Measurements from ENCODE around the gene DGKA.
"Not testable (repeated sequence)": the region's sequence is repeated elsewhere in the genome, so short reads cannot be mapped to it uniquely, and the experiment has no call there.

DGKA gene

DNA sequence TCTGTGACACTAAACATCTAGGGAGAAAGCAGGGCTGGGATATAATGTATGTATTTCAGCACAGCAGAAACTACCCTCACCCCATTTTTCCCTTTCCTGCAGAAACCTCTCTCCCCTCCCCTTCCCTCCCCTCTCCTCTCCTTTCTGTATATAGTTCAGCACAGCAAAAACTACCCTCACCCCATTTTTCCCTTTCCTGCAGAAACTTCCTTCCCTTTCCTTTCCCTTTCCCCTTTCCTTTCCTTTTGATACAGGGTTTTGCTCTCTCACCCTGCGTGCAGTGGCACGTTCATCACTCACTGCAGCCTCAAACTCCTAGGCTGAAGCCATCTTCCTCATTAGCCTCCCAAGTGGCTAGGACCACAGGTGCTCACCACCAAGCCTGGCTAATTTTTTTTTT, 32.8 kb downstream of the DGKA start:
- DNase-seq (ENCODE audit: low read depth, low spot score), result no peak
- no peak overlapping the region for H3K4me3 ChIP-seq (ENCODE audit: low read length)

DNA sequence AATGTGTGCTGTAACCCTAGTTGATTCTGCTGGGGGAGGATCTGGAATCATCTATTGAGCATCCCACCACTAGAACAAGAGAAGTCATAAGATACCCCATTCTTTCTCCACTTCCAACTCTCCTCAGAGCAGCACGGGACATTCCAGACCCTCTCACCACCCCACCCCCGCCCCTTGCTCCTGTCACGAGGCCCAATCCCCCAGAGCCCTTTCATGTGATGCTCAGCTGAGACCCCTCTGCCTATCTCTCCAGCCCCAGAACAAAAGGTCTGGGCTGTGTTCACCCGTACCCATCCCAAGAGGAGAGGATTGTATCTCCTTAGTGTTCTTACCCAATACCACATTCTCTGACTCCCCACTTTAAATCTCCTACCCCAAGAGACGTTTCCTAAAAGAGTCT, 34.3 kb downstream of the DGKA start:
- no peak for DNase-seq (ENCODE audit: low read depth, low spot score)
- no peak overlapping the region for H3K4me3 ChIP-seq (ENCODE audit: low read length)

DNA sequence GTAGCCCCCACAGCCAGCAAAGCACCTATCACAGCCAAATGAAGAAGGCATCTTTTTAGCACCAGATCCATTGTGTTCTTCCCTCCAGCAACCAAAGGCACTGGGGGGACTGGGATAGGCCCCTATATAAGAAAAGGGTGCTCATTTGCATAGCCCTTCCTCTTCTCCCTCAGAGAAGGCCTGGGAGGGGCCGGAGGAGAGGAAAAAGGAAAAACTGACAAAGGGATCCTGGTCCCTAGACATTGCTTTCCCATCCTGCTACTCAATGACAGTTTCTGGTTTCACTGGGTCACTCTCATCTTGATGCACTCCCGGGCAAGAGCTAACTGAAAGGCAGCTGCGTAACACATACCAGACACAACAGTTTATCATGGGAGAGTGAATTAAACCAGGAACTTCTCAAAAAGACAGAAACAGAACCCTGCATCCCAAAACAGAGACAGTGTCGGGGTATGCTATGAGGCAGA, 35.0 kb downstream of the DGKA start, which contains the start of gene PMEL:
Gene PMEL (minus strand): TSS at position 102 of the 467 bp plus-strand sequence. CDS start 31 bp downstream, at position 71.
- no peak for DNase-seq (ENCODE audit: low read depth, low spot score)
- H3K4me3 ChIP-seq (ENCODE audit: low read length), result peak within 1 kb of the TSS; percentile 94

DNA sequence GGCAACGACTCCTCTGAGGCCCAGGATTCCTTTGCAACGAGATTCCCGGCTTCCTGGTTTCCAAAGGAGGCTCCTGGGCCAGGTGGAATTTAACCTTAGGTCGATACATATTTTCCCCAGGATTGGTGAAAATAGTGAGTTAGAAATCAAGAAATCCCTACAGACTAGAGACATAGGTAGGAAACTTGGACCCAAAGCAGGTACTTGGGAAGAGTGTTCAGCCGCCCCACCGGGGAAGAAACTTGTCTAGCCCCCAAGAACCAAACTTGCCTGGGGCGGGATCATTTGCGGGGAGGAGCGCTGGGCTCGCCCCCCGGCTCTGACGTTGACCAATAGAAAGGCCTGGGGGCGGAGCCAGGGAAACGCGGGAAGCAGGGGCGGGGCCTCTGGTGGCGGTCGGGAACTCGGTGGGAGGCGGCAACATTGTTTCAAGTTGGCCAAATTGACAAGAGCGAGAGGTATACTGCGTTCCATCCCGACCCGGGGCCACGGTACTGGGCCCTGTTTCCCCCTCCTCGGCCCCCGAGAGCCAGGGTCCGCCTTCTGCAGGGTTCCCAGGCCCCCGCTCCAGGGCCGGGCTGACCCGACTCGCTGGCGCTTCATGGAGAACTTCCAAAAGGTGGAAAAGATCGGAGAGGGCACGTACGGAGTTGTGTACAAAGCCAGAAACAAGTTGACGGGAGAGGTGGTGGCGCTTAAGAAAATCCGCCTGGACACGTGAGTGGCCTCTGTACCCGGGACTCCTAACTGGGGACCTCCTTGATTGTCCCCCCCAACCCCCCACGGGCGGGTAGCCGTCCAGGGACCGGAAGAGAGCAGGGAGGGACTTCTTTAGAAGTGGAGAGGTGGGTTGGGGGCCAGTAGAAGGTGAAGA, 35.7 kb downstream of the DGKA start, which contains the start of gene CDK2:
Gene CDK2 (plus strand): TSS at position 423 of the 874 bp plus-strand sequence. CDS start 179 bp downstream, at position 602.
- peak within 1 kb of the TSS; percentile 94 for H3K4me3 ChIP-seq (ENCODE audit: low read length)
- peak; percentile 84 for DNase-seq (ENCODE audit: low read depth, low spot score)

DNA sequence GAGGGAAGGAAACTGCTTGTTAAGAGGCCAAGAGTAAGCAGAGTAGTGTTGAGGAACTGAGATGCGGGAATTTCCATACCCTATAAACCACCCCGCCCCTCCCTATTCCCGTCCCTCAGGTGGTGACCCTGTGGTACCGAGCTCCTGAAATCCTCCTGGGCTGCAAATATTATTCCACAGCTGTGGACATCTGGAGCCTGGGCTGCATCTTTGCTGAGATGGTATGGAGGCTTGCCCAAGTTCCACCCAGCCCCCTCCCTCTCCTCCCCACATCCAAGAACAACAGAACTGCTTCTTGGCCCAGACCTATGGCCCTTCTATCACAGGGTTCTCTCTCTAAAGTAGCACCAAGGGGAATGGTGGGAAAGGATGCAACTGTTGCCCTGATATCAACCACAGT, 38.4 kb downstream of the DGKA start:
- H3K4me3 ChIP-seq (ENCODE audit: low read length), result no peak overlapping the region
- no peak for DNase-seq (ENCODE audit: low read depth, low spot score)

DNA sequence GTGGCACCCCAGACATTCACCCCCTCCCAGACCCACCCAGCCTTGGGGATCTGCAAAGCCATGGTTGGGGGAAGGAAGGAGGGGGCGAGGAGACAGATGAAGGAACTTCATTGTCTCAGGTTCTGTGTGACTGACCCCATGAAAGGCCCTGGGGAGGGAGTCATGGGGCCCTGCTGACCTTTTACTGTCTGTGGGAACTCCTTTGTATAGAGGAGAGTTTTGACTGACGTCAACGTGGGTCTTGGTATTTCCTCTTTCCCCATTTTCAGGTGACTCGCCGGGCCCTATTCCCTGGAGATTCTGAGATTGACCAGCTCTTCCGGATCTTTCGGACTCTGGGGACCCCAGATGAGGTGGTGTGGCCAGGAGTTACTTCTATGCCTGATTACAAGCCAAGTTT, 39.8 kb downstream of the DGKA start:
- no peak overlapping the region for H3K4me3 ChIP-seq (ENCODE audit: low read length)
- no peak for DNase-seq (ENCODE audit: low read depth, low spot score)

DNA sequence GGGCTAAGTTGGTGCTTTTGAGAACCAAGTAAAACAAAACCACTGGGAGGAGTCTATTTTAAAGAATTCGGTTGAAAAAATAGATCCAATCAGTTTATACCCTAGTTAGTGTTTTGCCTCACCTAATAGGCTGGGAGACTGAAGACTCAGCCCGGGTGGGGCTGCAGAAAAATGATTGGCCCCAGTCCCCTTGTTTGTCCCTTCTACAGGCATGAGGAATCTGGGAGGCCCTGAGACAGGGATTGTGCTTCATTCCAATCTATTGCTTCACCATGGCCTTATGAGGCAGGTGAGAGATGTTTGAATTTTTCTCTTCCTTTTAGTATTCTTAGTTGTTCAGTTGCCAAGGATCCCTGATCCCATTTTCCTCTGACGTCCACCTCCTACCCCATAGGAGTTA, 41.1 kb downstream of the DGKA start:
- no peak overlapping the region for H3K4me3 ChIP-seq (ENCODE audit: low read length)
- no peak for DNase-seq (ENCODE audit: low read depth, low spot score)

DNA sequence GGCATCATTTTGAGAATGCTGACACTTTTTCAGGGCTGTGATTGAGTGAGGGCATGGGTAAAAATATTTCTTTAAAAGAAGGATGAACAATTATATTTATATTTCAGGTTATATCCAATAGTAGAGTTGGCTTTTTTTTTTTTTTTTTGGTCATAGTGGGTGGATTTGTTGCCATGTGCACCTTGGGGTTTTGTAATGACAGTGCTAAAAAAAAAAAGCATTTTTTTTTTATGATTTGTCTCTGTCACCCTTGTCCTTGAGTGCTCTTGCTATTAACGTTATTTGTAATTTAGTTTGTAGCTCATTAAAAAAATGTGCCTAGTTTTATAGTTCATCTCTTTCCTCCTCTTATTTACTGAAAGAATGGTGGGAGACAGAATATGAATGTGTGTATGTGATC, 41.5 kb downstream of the DGKA start:
- peak overlapping the region; percentile 56 for H3K4me3 ChIP-seq (ENCODE audit: low read length)
- DNase-seq (ENCODE audit: low read depth, low spot score), result no peak

DNA sequence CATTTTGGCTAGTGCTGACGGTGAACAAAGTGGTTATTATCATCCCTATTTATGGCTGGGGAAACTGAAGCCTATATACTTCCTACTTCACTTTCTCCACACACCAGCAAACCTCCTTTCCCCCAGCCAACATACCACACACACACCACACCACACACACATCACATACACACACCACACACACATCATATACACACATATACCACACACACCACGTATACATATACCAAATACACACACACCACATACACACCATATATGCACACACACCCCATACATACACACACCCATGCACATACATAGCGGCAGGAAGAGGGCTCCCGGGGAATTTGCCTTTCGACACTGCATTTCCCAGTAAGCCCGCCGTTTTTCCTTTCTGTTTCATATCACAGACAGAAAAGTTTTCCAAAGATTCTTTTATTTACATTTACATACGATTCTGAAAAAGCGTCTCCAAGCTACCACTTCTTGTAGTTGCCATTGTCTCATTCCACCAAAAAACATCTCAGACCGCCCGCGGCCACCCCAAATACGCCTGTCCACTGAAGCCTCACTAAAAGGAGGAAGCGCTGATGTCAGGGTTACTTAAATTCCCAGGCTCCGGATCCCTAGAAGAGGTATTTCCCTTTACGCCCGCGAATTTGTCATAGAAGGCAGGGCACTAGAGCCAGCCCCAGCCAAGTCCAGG, 42.1 kb downstream of the DGKA start:
- DNase-seq (ENCODE audit: low read depth, low spot score), result no peak
- H3K4me3 ChIP-seq (ENCODE audit: low read length), result peak overlapping the region; percentile 56

DNA sequence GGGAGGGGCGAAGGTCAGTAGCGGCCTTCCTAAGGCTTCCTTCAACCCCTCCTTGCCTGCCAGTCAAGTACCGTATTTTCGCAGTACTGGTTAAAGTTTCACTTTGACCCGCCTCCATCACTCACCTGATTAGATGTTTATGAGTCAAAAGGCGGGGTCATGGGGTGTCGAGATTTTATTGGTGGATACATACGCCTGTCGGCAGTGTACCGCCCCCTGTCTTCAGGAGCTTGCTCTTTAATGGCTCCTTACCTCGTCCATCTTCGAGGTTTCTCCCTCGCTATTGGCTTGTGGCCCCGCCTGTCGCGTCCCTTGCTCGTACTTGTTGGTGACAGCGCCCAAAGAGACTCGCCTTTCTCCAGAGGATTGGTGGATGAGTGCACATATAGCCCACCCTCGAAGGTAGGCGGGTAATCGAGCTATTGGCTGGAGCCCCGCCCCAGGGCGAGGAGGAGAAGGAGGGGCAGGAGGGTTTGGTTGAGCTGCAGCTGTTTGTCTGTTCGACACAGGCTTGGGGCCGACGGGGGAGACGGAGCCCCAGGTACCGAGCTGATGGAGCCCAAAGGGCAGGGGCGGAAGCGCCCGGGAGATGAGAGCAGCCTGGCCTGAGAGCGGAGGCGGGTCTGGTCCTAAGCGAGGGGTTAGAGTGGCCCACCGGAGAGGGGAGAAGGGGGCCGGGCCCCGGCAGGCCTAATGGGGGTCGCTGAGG, 42.8 kb downstream of the DGKA start, which contains the start of gene RAB5B:
Gene RAB5B (plus strand): TSS at position 480 of the 709 bp plus-strand sequence. CDS start 12,883 bp downstream, outside the sequence.
- DNase-seq (ENCODE audit: low read depth, low spot score), result peak; percentile 100
- peak within 1 kb of the TSS; percentile 83 for H3K4me3 ChIP-seq (ENCODE audit: low read length)

DNA sequence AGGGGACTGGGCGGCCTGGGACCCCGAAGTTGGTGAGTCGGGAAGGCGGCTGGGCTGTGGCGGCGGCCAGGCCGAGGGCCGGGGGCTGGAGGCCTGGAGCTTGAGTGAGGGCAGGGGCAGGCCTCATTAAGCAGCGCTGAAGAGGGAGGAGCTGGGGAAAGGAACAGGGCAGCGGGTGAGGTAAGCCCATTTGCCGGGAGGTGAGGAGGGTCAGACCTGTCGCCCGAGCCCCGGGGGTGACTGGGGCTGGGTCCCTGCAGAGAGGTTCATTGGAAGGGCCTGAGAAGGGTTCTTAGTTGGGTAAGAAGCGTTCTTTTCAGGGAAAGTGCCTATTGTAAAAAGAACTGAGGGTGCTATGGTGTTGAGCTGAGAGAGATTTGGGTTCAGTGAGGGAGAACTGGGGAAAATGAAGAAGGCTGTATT, 43.4 kb downstream of the DGKA start:
- DNase-seq (ENCODE audit: low read depth, low spot score), result no peak
- H3K4me3 ChIP-seq (ENCODE audit: low read length), result peak overlapping the region; percentile 83

DNA sequence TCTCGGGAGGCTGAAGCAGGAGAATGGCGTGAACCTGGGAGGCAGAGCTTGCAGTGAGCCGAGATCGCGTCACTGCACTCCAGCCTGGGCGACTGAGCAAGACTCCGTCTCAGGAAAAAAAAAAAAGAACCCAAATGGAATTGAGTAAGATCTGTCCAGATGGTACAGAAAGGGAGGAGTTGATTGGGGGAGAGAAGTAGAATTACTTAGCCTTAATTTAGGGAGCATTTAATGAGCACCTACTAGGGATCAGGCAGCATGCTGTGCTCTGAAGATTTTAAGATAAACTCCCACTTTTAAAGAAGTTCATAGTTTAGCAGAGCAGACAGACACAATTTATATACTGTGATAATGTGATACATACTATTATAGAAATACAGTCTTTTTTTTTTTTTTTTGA, 47.4 kb downstream of the DGKA start:
- H3K4me3 ChIP-seq (ENCODE audit: low read length), result no peak overlapping the region
- DNase-seq (ENCODE audit: low read depth, low spot score), result no peak

DNA sequence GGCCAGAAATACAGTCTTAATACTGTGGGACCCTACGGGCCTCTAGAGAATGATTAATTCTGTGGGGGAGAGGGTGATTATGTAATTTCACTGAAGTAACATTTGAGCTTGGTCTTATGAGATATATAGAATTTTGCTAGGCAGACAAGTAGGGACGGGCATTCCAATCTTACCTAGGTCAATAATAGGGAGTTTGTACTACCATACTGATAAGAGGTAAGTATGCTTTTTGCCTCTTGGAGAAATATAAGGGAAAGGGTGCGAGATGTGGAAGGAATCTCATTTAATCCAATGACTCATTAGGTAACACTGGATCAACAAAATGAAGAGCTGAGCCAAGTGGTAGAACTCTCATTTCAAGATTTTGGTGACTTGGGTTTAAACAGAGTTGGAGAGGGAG, 48.1 kb downstream of the DGKA start:
- no peak overlapping the region for H3K4me3 ChIP-seq (ENCODE audit: low read length)
- no peak for DNase-seq (ENCODE audit: low read depth, low spot score)

DNA sequence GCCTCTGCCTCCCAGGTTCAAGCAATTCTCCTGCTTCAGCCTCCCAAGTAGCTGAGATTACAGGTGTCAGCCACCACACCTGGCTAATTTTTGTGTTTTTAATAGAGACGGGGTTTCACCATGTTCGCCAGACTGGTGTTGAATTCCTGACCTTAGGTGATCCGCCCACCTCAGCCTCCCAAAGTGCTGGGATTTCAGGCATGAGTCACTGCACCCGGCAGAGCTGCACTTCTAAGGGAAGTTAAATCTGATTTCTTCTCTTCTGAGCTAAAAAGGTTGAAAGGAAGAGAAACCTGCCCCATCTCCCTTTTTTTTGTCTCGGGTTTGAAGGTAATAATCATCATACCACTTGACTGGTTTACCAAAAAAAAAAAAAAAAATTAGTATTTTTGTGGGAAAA, 50.9 kb downstream of the DGKA start:
- not testable (repeated sequence) for DNase-seq (ENCODE audit: low read depth, low spot score); H3K4me3 ChIP-seq (ENCODE audit: low read length)

DNA sequence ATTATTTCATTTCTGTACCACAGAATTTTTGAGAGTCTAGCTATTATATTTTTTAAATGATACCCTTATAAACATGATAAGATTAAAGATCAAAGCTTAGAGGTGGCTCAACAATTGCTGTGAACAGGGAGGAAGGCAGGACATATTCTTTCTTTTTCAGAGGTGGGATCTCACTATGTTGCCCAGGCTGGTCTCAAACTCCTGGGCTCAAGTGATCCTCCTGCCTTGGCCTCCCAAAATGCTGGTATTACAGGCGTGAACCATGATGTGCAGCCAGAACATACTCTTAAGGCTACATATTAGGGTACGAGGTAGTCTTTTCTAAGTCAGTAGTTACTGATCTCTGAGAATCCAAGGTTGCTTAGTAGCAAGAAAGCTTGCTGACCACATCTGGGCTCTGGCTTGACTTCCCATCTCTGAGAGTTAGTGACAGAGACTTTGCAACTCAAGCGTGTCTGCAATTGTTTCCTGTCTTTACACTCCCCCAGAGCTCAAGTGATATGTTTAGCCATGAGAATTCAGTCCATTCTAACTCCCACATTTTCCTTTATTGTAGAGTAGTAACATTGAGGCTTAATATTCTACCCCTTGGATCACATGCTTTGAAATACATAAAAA, 51.5 kb downstream of the DGKA start:
- DNase-seq (ENCODE audit: low read depth, low spot score), result no peak
- no peak overlapping the region for H3K4me3 ChIP-seq (ENCODE audit: low read length)

DNA sequence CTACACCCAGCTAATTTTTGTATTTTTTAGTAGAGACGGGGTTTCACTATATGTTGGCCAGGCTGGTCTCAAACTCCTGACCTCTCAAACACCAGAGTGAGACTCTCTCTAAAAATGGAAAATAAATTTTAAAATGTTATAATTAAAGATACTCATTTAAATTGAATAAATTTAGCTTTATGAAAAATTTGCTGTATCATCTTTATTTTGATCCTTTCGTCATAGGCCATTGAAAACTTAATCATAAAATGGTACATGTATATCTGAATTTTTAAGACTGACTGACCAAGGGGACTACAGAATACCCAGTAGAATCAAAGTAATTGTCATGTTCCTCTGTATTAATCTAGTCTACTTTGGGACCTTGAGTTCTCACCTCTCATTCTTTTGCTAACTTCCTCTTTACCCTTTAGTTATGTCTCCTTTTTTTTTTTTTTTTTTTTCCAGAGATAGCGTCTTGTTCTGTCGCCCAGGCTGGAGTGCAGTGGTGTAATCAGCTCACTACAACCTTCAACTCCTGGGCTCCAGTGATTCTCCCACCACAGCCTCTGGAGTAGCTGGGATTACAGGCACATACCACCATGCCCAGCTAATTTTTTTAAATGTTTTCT, 52.4 kb downstream of the DGKA start:
- H3K4me3 ChIP-seq (ENCODE audit: low read length), result no peak overlapping the region
- DNase-seq (ENCODE audit: low read depth, low spot score), result no peak

DNA sequence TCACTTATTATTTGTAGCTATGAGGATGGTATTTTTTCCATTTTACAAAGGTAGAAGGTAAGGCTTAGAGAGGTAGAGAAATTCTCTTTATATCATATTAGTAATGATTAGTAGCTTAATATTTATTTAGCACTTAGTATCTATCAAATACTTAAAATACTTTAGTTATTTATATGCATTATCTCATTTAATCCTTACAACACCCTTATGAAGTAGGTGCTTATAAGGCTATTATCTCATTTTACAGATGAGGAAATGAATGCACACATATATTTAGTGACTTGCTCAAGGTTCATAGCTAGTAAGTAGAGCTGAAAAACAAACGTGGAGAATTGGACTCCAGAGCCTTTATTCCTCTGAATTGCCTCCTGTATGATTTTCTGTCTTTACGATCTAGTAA, 53.9 kb downstream of the DGKA start:
- H3K4me3 ChIP-seq (ENCODE audit: low read length), result no peak overlapping the region
- no peak for DNase-seq (ENCODE audit: low read depth, low spot score)

DNA sequence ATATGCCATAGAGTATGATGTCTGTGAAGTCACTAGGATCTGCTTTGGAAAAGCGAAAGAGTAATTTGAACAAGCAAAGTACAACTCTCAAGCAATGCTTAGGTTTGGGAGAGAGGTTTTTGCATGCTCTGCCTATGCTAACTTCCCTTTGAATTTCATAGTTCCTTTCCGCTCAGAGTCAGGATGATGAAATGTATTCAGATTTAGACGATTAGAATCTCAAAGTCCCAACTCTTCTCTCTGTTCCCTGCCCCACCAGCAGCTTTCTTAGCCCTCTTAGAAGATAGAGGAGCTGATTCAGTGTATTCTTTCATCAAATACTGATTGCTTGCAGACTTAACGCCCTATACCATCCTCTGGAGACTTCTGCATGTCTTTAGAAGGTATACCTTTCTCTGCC, 54.4 kb downstream of the DGKA start:
- no peak for DNase-seq (ENCODE audit: low read depth, low spot score)
- H3K4me3 ChIP-seq (ENCODE audit: low read length), result no peak overlapping the region

DNA sequence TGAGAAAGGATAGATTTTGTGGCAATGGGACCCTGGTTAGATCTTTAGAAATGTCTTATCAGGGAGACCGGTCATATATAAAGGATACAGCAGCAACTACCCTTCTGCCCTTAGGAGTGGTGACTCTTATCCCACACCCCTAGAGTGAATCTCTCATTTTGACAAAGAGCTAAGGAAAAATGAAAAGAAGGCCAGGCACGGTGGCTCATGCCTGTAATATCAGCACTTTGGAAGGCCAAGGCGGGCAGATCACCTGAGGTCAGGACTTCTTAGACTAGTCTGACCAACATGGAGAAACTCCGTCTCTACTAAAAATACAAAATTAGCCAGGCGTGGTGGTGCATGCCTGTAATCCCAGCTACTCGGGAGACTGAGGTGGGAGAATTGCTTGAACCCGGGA, 55.0 kb downstream of the DGKA start:
- not testable (repeated sequence) for H3K4me3 ChIP-seq (ENCODE audit: low read length); DNase-seq (ENCODE audit: low read depth, low spot score)
